ENCODE measurements around the gene LPP.

Gene LPP

DNA sequence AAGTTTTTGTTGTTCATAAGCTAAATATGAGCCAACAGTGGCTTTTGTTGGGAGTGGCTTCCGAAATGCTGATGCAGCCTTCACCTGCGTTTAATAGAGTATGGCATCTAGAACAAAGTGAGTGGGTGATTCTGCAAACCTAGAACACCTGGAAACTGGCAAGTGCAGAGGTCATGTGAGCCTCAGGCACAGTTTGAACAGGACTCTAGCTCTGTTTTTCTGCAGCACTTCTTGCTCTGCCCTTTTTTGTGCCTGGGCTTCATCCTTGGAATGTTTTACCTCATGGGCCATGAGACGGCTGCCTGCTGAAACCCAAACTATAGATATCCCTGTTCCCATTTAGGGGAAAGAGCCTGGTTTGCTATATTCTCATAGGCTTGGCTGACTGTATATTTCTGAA is 73.5 kb downstream of the LPP start:
- DNase-seq: no peak

DNA sequence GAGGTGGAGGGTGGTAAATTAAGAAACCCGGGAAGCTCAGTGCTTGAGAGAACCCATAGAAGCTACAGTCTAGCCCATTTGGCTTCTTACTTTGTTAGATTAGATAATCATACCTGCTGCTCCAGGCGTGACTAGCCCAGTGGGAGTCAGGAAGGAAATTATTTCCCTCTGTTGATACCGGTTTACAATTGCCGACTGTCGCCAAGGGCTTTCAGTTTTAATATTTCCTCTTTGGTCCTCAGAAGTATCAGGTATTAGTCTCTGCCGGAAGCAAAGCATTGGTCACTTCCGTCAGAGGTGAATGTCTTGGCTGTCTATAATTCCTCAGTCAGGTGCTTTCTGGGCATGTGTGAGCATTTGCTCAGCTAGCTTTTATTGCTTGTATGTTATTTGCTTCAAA is 75.2 kb downstream of the LPP start:
- DNase-seq: no peak

DNA sequence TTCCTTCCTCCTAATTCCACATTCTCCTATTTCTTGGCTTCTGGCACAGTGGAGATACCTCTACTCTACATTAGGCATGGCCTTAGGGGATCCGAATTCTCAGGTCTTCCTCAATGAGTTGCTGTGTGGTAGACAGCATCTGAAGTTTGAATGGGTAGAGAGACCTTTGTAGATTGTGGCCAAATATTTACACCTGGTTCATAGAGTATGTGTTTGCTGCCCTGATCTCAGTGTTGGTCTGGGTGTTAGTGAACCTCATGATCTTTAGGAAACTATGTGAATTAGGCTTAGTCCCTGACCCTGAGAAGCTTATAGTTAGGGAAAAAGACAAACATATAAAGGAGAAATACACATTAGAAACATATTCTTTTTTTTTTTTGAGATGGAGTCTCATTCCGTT is 75.8 kb downstream of the LPP start:
- no peak for DNase-seq

DNA sequence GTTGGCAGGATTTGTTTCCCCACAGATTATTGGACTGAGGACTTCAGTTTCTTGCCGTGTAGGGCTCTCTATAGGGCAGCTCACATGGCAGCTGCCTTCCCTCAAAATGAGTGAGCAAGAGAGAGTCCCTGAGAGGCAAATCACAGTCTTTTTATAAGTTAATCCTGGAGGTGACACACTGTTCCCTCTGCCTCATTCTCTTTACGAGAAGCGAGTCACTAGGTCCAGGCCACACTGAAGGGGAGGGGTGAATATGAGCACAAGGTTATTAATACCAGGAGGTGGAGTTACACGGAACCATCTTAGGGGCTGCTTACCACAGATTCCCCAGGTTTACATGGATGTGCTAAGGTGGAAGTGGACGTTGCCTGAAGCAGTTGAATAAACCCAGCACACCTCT is 77.0 kb downstream of the LPP start:
- no peak for DNase-seq

DNA sequence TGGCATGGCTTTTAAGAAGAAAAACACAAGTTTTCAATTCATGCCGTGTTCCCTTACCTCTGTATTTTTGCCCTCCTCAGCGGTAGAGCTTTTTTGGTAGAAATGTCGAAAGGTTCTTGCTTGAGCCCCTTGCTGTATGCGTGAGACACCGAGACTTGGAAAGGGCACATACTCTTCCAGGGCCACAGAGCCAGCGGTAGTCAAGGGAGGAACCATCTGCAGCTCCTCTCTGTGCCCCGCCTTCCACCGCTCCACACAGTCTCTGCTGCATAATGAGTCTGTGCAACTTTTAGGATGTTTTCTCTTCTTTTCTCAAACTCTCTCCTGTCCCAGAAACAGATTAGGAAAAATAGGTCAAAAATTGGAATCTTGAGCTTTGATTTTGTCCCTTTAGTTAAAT is 77.5 kb downstream of the LPP start:
- DNase-seq: no peak

DNA sequence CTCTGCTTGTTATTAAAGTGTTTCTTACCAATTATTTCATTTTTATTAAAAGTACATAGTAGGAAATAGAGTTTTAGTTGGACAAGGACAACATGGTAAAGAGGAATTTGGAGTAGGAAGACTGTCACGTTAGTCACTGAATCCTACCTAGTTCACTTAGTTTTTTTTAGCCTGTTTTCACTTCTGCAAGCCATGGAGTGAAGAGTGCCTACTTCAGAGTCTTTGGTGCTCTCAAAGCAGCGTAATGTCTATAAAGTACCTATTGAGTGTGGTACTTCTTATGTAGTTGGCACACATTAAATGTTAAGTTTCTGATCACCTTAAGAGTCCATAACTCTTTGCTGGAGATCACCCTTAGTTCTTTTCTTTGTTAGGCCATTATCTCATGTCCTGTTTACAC is 78.7 kb downstream of the LPP start:
- no peak for DNase-seq

DNA sequence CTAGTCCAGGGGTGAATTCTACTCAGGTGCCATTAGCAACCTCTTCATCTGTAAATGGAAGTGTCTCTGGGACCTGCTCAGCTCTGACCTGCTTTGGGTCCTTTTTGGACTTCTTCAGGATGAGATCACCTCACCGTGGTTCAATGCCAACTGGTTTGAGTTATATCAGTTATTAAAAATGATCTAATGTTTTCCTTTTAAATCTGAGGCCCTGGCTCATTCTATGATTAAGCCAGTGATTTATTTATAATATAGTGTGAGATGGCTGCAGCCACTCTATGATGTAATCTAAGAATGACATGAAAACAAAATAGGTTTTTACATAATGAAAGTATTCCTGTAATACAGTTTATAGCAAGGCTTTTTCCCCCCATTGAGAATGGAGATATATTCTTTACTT is 79.4 kb downstream of the LPP start:
- DNase-seq: no peak

DNA sequence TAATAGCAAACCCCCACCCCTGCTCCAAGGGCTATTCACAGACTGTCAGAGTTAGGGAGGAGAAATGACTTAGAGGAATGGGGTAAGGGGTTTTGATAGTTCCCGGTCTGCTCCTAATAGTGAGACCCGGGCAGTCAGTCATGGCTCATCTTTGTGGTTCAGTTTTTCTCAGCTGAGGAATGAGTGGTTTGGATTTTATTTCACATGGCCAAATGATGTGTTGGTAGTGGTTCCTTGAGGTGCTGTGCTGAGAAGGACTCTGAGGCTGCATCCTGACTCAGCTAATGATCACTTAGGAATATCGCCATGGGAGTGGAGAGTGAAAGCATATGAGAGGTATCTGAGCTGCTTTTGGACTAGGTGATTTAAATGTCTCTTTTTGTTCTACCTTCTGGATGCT is 80.2 kb downstream of the LPP start:
- no peak for DNase-seq

DNA sequence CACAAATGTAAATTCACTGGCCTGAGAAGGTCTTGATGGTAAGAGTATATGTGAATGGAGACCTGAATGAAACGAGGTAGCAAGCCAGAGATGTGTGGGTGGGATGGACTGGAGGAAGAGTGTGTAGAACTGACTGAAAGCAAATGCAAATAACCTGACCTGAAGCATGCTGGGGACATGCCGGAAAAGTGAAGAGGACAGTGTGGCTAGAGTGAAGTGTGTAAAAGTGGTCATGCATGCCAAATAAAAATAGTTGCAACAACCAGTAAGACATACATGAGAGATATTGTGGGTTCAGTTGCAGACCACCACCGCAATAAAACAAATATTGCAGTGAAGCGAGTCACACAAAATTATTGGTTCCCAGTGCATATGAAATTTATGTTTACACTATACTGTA is 82.3 kb downstream of the LPP start:
- no peak for DNase-seq

DNA sequence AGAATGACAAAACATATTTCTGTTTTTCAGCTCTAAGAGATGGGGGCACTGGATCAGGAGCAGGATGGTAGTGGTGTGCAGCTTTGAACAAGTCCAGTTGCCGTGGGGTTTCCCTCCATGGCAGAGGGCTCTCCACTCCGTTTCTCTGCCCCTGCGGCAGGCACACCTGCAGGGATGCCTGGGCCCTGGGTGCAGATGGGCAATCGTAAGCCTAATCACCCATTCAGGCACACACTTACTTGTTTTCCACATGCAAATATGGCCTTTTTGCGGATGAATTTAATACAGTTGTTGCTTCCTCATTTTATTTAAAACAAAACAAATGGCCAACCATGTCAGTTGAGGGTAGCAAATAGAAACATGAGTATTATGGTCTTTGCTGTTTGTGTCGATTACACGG is 85.1 kb downstream of the LPP start:
- DNase-seq: no peak

DNA sequence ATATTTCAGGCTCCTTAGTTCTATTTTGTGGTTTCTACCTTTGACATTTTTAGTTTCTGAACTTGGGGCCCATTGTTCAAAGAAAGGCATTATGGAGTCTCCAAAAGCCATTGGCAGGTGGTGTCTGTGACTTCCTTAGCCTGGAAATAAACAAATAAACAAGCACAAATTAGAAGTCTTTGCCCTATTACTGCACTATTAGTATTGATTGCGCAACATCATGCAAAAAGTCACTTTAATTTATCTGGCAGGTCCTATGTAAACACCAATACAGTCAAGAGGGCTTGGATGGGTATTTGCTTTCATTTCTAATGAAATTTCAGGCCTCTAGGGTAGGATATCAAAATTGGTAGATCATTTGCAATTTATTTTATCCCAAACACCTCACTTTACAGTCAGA is 85.6 kb downstream of the LPP start:
- DNase-seq: no peak

DNA sequence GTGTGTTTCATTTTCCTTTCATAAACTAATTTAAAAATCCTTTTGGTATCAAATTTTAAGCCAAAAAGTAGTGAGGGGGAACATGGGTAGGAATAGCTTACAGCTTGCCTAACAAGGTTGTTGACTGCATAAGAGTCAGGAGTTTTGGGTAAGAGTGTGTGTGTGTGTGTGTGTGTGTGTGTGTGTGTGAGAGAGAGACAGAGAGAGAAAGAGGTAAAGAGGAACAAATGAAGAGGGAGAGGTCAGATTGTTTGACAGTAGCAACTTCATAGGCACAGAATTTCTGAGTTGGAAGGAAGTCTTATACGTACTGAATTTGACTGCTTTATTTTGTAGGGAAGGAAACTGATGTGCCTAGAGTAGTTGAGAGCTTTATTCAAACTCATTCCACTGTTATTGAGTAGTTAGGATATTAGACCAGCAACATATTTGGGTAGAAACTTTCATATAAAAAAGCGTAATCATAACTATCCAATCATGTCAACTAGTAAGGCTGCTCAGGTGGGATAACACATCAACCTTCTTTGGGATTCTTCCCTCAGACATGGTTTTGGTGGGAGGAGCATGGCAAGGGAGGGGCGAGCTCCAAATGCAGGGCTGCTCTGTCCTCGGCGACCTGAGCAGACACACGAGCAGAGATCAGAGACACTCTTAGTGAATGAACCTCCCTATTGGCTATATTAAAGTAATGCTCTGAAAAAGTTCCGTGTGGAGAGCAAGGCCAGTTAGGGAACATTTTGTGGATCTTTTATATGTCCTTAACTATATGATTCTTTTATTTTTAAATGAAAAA is 86.4 kb downstream of the LPP start:
- DNase-seq: no peak

DNA sequence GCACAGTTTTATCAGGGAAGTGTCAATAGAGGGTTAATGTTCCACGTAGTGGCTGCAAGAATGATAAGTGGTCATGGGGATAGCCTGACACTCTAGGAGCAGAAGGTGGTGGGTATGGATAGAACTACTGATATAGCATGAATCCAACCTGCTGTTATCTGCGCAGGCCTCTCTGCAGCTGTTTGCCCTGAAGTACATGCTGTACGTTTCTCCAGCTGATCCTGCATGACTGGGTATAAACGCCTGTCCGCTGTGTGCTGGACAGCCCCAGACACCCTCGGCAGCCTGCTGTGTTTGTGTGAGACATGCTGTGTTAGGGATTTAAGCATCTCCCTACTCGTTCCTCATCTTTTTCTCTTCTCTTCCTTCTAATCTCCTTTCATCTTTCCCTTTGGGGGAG is 87.1 kb downstream of the LPP start:
- no peak for DNase-seq

DNA sequence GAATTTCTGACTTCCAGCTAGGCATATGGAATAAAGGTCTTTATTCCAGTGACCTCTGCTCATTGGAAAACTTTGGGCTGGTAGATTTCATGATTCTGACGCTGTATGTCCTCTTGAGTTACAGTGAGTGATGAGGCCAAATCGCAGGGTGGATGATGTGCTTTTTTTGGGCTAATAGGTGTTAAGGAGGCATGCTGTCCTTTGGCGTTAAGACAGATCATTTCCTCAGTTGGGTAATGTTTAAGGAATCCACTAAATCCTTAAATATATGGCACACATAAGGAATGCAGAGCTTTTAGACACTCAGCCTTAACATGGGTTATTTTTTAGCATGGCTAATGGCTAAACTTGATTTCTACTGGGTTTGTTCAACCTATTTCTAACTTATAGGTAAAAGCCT is 87.9 kb downstream of the LPP start:
- DNase-seq: no peak

DNA sequence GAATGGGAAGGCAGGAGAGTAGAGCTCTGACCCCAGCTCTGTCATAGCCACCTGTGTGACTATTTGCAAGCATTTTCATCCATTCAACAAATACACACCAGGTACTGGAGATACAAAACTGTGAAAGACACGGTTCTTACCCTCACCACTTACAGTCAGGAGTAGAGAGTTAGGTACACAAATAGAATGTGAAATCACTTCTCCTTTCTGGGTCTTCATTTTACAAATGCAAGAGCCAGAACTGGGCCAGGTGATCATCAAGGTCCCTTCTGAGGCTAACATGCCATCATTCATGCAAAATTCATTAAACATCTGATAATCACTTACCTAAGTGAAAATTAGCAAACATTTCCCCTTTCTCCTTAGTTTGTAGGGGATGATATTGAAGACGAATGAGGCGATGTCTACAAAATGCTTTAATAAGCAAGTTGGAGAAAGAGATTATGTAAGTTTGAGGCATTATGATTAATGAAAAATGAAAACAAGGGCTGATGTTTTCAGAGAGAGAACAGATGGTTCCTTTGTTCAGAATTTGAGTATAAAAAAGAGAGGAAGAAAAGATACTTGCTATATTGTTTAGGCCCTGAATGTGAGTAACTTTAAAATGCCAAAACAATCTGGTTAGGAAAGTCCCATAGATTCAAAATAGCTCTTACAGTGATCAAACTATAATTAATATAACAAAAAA is 88.6 kb downstream of the LPP start:
- DNase-seq: no peak

DNA sequence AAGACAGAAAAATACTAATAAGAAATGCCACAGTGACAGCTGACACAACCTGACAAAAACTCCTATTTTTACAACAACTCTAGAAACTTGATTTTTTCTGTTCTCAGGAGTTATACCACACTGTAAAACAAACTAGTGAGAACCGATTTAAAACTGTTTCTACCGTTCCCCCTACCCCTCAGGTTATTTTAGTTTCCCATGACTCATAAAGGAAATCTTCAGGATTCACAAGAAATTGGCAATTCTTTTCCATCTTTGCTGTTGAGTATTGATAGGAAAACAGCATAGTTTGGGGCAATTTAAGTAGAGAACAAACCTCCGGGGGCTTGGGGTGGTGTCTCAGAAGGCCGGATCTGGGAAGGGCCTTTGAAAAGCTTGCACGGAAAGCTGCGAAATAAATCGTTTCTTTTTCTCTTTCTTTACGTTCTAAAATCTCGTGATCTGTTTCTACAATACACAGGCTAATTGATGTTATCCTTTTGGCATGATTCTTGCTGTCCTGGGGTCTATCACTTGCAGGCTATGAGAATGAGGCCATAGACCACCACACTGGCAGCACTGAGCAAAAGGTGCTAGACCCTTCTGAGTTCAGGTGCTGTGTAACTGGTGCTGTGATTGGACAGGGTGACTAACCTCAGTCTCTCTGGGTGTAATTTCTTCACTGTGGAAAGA is 89.3 kb downstream of the LPP start:
- no peak for DNase-seq

DNA sequence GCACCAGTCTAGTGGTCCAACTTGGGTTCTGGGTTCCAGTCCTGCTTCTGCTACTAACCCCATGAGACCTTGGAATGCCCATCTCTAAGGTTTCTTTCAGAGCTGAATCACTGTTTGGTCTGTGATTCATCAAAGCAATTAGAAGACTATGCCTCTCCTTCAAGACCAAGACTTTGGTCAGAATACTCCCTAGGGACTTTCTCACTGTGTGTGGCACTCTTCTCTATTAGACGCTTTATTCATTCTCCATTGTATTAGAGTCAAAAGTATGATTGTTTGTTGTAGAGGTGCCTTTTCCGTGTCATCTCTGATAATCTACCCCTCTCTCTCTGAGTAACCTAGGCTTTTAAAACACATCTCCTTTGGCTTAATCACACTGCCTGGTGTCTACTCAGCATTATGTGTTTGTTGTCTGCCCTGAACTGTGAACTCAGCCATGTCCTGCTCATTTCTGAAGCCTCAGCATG is 90.5 kb downstream of the LPP start:
- DNase-seq: no peak

DNA sequence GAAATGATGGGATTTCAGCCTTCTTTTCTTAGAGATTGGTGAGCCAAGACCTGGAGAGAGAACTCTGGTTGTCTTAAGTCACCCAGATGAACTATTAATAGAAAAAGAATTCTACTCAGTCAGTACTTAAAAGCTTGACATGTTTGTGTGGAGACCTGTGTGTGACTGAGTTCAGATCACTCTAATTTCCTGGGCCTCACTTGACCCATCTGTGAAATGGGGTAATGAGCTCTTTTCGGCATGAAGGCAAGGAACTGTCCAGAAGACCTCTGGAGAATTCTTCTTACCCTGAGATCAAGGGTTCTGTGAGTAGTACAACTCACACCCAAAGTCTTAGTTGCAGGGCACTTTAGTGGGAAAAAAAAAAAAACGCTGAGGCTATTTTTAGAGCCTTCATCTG is 92.9 kb downstream of the LPP start:
- DNase-seq: no peak

DNA sequence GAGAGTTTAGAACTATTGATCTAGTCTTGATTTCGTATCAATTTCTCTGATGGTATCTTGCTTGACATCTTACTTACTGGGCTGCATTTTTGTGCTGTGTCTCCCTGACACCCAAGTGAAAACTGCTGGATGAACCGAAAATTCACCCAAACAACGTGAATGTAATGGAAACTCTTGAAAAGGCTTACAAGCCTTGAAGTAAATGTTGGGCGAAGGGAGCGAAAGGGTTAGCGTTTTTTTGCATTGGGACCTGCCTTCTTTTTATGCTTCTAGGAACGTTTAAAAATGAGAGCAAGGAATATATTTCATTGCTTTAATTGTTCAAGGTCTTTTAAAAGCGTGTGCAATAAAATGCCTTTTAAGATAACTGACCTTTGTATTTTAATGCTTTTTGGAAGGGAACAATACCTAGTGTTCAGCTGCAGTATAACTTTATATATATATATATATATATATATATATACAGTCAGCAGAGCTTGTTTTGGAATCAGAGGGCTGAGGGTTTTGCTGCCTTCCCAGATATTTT is 94.1 kb downstream of the LPP start:
- DNase-seq: no peak

DNA sequence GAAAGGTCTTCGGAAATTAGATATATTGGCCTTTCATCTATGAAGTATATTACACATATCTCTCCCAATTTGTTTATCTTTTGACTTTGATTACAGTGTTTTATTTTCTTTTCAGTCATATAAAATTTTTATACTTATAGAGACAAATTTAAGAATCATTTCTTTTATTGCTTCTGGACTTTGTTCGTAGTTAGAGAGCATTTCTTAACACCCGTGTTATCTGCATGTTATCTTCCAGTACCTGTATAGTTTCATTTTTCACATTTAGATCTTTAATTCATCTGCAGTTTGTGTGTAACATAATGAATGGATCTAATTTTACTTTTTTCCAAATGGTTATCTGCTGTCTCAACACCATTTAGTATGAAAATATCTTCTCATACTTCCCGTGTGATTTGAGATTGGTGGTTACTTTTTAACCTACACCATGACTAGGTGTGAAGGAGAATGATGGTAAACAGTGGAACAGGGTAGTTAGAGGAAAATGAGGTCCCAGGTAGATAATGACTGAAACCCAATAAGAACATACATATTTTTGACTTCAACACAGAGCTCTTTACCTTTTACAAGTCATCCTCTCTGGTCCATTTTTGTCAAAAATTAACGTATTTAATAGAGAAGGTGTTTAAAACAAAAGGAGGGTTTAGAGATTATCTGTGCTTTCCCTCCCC is 99.3 kb downstream of the LPP start:
- DNase-seq: no peak

DNA sequence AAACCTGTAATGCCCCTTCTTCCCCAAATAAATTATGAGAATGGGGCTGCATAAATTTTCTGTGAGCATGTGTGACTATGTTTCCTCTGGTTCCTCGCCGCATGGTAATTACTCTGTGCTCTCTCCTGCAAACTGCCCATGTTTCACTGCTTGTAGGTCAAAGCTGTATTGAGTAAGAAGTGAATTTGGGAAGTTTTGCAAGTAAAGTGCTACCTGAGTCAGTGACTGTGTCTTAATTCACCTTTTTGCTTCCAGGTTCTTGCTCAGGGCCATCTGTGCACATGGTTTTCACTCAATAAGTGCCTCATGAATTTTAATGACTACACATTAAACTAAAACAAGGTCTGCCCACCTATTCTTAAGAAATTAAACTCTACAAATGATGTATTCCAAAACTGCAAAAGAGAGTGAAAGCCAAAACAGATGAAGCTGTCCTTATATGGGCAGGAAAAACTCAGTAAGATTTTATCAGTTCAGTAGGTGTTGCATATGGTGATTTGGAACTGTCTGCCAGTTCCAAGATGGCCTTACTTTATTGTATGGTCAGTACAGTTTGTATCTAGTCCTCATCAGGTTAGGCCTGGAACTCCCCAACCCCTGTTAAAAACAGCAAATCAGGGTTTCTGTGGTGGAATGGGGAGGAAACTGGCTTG is 100.0 kb downstream of the LPP start:
- DNase-seq: peak; percentile 21

DNA sequence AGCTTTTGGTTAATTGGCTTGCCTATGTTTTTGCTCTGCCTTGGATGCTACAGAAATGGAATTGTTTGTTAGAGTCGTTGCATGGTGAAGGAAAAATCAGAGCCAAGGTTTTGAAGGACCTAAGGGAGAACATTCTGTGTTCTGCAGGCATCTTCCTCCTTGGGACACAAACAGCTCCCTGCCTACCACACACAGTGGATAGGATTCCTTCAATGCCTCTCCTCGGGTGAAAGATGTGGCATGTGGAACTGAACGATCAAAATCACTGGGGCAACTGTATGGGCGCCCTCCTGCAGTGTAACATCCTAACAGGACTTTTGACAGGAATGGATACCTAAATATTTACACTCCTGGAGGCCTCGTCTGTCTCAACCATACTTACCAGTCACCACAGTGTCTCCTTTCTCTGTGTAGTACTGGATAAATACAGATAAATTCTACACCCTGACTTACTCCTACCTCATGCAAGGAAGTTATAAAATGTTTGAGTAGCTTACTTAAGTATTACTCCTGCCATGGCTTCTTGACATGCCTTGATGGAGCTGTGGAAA is 100.6 kb downstream of the LPP start:
- no peak for DNase-seq

DNA sequence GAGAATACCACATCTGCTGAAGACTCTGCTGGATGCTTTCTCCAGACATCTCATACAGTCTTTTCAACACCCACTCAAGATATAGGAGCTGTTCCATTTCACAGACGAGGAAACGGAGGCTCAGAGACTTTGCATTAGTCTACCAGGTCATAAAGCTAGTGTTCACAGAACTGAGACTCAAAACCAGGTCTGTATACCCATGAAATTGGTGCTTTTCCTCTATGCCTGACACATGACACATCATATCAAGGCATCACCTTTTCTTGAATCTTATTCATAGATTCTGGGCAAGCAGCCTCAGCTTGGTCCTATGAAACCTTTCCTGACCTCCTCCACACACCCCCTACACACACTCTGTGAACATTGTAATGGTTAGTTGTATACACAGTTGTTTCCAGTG is 101.2 kb downstream of the LPP start:
- no peak for DNase-seq
